HepG2 (cell line): ENCODE data around the gene ZNF764. TPM values are rescaled to one million over a fixed set of nuclear protein-coding genes. Genes with fewer than 3 reads are reported as not detected.

Source experiments
- CCDC6 ChIP-seq: sonication (generic); formaldehyde crosslinking; IDR thresholded peaks from 2 replicates; pipeline ENCODE4 v1.8.1; 2022; ENCODE audit warnings: mild to moderate bottlenecking, missing genetic modification reagents, moderate library complexity
- ETV5 ChIP-seq: IDR thresholded peaks from 2 replicates; pipeline ENCODE4 v1.6.1; 2018; ENCODE audit warnings: missing biosample characterization, missing genetic modification reagents, inconsistent platforms, borderline replicate concordance
- KDM6A ChIP-seq: IDR thresholded peaks from 2 replicates; pipeline ENCODE4 v1.6.1; 2016; ENCODE audit warnings: low read depth
- KLF16 ChIP-seq, 2 experiments: sonication (generic) in 1 of 2; formaldehyde crosslinking in 1 of 2; IDR thresholded peaks; 2 replicates each; pipeline versions ENCODE4 v1.6.1 to v1.8.0; 2016 to 2023; ENCODE audit warnings: missing genetic modification reagents in 2 of 2, missing compliant biosample characterization in 1 of 2
- MIER2 ChIP-seq: IDR thresholded peaks from 2 replicates; pipeline ENCODE4 v1.6.1; 2016; ENCODE audit warnings: missing biosample characterization, missing genetic modification reagents
- TEAD2 ChIP-seq: sonication (generic); formaldehyde crosslinking; IDR thresholded peaks from 2 replicates; pipeline ENCODE4 v1.9.0; 2021; ENCODE audit warnings: missing genetic modification reagents
- XBP1 ChIP-seq: sonication (generic); formaldehyde crosslinking; IDR thresholded peaks from 2 replicates; pipeline ENCODE4 v1.5.0; 2020; ENCODE audit warnings: missing genetic modification reagents
- ZNF337 ChIP-seq: sonication (generic); formaldehyde crosslinking; IDR thresholded peaks from 2 replicates; pipeline ENCODE4 v1.5.1; 2020; ENCODE audit warnings: missing genetic modification reagents, low read depth, mild to moderate bottlenecking, borderline replicate concordance
- ZNF703 ChIP-seq: sonication (generic); formaldehyde crosslinking; IDR thresholded peaks from 2 replicates; pipeline ENCODE4 v1.5.1; 2020; ENCODE audit warnings: missing genetic modification reagents, mild to moderate bottlenecking, moderate library complexity, borderline replicate concordance
- polyA plus RNA-seq, 8 experiments: library from polyadenylated mRNA; depleted of rRNA in 3 of 8; stranded (reverse) in 7 of 8; unstranded in 1 of 8; fragments of >200 nt; fragmentation: Illumina TruSeq in 4 of 8; extraction: Trizol in 4 of 8; gene quantifications; 2 replicates each; pipeline versions ENCODE4 v1.2.1 to v1.2.3, GENCODE V29; 2011 to 2016; ENCODE audit warnings: low read depth in 4 of 8, missing spikeins in 1 of 8, mixed read lengths in 1 of 8; ENCODE audit not compliant: insufficient read depth in 1 of 8
- total RNA-seq, 5 experiments: library from RNA; depleted of rRNA; stranded (reverse); fragments of >200 nt; fragmentation: Illumina TruSeq; extraction: Trizol; gene quantifications; 2 replicates each; pipeline ENCODE4 v1.2.3, GENCODE V29; 2016; ENCODE audit warnings: low read depth in 1 of 5
- TF ChIP-seq, protein P1 (sequence below): sonication (generic); formaldehyde crosslinking; IDR thresholded peaks from 2 replicates; pipeline ENCODE4 v1.8.0; 2022; ENCODE audit warnings: mild to moderate bottlenecking, missing genetic modification reagents, moderate library complexity
- TF ChIP-seq, protein P2 (sequence below): sonication (generic); formaldehyde crosslinking; IDR thresholded peaks from one replicate; pipeline ENCODE4 v1.5.1; 2020; ENCODE audit warnings: mild to moderate bottlenecking, missing genetic modification reagents; ENCODE audit errors: not compliant biosample characterization
- TF ChIP-seq, protein P3 (sequence below): sonication (generic); formaldehyde crosslinking; conservative IDR thresholded peaks from 2 replicates; pipeline ENCODE4 v1.8.0; 2022; ENCODE audit warnings: mild to moderate bottlenecking, moderate library complexity, missing genetic modification reagents
- TF ChIP-seq, protein P4 (sequence below): IDR thresholded peaks from 2 replicates; pipeline ENCODE4 v1.6.1; 2016; ENCODE audit warnings: missing biosample characterization, missing genetic modification reagents, low read depth

Gene ZNF764
- total and polyA plus RNA-seq, 2 of the 13 experiments (the other 11 are each of a cell fraction or from before 2014, with no cell fraction given), result 4.1 to 9.1 TPM

DNA sequence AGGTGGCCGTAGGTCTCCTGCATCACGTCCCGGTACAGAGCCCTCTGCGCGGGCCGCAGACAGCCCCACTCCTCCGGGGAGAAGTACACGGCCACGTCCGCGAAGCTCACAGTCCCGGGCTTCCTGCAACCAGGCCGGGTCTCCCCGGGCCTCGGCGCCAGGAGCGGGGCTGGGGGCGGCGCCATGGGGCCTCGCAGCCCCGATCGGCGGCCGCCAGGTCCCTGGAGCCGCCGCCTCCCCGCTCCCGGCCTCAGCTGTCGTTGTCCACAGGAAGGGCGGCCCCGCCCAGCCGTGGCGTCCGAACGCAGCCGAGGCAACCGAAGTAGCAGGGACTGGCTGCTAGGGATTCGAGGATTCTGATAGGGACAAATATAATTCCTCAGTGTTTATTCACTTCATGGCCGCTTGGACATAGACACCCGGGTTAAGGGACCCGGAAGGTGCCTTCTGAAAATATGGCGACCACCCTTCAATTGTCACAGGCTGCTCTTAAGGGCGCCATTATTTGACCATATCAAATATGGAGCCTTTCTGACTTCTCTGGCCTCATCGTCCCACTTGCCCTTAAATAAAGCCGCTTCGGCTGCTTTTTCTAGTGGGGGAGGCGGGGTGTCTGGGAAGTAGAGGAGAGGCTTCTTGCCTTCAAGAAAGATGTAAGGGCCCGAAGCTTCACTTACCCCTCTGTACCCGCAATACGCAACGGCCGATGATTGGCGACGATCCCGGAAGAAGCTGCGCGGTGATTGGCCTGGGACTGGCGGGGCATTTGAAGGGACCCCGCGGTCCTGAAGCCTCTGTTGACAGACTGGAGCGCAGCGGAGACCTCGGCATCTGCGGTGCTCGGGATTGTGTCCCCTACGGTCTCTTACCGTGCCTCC is 13.5 kb upstream of the ZNF764 start, which contains the start of gene ZNF688 (continued):
- TF ChIP-seq CCDC6 (peak; percentile 9; the same call in 1 of the 2 replicates), TEAD2 (CRISPR knock-in tag) (no peak), ZNF337 (no peak), KDM6A (CRISPR knock-in tag) (no peak), ETV5 (CRISPR knock-in tag) (no peak; the same call in 1 of the 2 replicates), XBP1 (CRISPR knock-in tag) (0 out of 2 replicates have a peak, but pooled peaks have one; percentile 19), MIER2 (CRISPR knock-in tag) (no peak), ZNF703 (CRISPR knock-in tag) (no peak), KLF16 (CRISPR knock-in tag; IDR thresholded peaks at IDR 0.05) (peak in 1 of 2 experiments; percentile 68; a peak in 2 of 4 replicates)
- TF ChIP-seq, protein P1, sequence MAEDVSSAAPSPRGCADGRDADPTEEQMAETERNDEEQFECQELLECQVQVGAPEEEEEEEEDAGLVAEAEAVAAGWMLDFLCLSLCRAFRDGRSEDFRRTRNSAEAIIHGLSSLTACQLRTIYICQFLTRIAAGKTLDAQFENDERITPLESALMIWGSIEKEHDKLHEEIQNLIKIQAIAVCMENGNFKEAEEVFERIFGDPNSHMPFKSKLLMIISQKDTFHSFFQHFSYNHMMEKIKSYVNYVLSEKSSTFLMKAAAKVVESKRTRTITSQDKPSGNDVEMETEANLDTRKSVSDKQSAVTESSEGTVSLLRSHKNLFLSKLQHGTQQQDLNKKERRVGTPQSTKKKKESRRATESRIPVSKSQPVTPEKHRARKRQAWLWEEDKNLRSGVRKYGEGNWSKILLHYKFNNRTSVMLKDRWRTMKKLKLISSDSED, result no peak
- TF ChIP-seq, protein P2, sequence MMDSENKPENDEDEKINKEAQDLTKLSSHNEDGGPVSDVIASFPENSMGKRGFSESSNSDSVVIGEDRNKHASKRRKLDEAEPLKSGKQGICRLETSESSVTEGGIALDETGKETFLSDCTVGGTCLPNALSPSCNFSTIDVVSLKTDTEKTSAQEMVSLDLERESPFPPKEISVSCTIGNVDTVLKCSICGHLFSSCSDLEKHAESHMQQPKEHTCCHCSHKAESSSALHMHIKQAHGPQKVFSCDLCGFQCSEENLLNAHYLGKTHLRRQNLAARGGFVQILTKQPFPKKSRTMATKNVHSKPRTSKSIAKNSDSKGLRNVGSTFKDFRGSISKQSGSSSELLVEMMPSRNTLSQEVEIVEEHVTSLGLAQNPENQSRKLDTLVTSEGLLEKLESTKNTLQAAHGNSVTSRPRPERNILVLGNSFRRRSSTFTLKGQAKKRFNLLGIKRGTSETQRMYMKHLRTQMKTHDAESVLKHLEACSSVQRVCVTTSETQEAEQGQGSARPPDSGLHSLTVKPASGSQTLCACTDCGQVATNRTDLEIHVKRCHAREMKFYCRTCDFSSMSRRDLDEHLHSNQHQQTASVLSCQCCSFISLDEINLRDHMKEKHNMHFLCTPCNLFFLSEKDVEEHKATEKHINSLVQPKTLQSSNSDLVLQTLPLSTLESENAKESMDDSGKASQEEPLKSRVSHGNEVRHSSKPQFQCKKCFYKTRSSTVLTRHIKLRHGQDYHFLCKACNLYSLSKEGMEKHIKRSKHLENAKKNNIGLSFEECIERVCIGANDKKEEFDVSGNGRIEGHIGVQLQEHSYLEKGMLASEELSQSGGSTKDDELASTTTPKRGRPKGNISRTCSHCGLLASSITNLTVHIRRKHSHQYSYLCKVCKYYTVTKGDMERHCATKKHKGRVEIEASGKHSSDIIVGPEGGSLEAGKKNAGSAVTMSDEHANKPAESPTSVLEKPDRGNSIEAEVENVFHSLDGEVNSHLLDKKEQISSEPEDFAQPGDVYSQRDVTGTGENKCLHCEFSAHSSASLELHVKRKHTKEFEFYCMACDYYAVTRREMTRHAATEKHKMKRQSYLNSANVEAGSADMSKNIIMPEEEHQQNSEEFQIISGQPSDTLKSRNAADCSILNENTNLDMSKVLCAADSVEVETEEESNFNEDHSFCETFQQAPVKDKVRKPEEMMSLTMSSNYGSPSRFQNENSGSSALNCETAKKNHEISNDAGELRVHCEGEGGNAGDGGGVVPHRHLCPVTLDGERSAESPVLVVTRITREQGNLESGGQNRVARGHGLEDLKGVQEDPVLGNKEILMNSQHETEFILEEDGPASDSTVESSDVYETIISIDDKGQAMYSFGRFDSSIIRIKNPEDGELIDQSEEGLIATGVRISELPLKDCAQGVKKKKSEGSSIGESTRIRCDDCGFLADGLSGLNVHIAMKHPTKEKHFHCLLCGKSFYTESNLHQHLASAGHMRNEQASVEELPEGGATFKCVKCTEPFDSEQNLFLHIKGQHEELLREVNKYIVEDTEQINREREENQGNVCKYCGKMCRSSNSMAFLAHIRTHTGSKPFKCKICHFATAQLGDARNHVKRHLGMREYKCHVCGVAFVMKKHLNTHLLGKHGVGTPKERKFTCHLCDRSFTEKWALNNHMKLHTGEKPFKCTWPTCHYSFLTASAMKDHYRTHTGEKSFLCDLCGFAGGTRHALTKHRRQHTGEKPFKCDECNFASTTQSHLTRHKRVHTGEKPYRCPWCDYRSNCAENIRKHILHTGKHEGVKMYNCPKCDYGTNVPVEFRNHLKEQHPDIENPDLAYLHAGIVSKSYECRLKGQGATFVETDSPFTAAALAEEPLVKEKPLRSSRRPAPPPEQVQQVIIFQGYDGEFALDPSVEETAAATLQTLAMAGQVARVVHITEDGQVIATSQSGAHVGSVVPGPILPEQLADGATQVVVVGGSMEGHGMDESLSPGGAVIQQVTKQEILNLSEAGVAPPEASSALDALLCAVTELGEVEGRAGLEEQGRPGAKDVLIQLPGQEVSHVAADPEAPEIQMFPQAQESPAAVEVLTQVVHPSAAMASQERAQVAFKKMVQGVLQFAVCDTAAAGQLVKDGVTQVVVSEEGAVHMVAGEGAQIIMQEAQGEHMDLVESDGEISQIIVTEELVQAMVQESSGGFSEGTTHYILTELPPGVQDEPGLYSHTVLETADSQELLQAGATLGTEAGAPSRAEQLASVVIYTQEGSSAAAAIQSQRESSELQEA (CRISPR knock-in tag), result no peak
- TF ChIP-seq, protein P3, sequence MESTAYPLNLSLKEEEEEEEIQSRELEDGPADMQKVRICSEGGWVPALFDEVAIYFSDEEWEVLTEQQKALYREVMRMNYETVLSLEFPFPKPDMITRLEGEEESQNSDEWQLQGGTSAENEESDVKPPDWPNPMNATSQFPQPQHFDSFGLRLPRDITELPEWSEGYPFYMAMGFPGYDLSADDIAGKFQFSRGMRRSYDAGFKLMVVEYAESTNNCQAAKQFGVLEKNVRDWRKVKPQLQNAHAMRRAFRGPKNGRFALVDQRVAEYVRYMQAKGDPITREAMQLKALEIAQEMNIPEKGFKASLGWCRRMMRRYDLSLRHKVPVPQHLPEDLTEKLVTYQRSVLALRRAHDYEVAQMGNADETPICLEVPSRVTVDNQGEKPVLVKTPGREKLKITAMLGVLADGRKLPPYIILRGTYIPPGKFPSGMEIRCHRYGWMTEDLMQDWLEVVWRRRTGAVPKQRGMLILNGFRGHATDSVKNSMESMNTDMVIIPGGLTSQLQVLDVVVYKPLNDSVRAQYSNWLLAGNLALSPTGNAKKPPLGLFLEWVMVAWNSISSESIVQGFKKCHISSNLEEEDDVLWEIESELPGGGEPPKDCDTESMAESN (CRISPR knock-in tag), result no peak
- TF ChIP-seq, protein P4, sequence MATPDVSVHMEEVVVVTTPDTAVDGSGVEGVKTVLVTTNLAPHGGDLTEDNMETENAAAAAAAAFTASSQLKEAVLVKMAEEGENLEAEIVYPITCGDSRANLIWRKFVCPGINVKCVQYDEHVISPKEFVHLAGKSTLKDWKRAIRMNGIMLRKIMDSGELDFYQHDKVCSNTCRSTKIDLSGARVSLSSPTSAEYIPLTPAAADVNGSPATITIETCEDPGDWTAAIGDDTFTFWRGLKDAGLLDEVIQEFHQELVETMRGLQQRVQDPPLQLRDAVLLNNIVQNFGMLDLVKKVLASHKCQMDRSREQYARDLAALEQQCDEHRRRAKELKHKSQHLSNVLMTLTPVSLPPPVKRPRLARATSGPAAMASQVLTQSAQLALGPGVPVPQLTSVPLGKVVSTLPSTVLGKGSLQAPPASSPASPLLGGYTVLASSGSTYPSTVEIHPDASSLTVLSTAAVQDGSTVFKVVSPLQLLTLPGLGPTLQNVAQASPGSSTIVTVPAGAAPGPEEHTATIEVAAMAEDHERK, result peak; percentile 68
